ENCODE data around the gene GSE1.

GSE1 gene

DNA sequence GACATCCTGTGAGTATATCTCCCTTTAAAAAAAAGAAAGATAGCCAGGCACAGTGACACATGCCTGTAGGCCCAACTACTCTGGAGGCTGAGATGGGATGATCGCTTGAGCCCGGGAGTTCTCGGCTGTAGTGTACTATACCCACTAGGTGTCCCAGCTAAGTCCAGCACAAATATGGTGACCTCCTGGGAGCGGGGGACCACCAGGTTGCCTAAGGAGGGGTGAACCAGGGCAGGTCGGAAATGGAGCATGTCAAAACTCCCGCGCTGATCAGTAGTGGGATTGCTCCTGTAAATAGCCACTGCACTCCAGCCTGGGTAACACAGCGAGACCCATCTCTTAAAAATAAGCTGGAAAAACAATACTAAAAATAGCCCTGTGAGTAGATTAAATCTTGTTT, 46.2 kb downstream of the GSE1 start (continued):
- TF ChIP-seq, protein P1, sequence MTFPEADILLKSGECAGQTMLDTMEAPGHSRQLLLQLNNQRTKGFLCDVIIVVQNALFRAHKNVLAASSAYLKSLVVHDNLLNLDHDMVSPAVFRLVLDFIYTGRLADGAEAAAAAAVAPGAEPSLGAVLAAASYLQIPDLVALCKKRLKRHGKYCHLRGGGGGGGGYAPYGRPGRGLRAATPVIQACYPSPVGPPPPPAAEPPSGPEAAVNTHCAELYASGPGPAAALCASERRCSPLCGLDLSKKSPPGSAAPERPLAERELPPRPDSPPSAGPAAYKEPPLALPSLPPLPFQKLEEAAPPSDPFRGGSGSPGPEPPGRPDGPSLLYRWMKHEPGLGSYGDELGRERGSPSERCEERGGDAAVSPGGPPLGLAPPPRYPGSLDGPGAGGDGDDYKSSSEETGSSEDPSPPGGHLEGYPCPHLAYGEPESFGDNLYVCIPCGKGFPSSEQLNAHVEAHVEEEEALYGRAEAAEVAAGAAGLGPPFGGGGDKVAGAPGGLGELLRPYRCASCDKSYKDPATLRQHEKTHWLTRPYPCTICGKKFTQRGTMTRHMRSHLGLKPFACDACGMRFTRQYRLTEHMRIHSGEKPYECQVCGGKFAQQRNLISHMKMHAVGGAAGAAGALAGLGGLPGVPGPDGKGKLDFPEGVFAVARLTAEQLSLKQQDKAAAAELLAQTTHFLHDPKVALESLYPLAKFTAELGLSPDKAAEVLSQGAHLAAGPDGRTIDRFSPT (tag by site-specific recombination; IDR thresholded peaks at IDR 0.05), result no peak
- TF ChIP-seq SP2 (tag by site-specific recombination; IDR thresholded peaks at IDR 0.05) (no peak), ZBTB7A (tag by site-specific recombination; IDR thresholded peaks at IDR 0.05; ENCODE audit: low read depth) (no peak), ZNF514 (tag by site-specific recombination; IDR thresholded peaks at IDR 0.05) (no peak), ZNF639 (tag by site-specific recombination; IDR thresholded peaks at IDR 0.05) (no peak), ZNF174 (tag by site-specific recombination; IDR thresholded peaks at IDR 0.05) (no peak), SCRT1 (tag by site-specific recombination; IDR thresholded peaks at IDR 0.05; ENCODE audit: borderline replicate concordance) (no peak), ZNF391 (tag by site-specific recombination; IDR thresholded peaks at IDR 0.05; ENCODE audit: borderline replicate concordance, low read depth) (no peak), ZNF529 (tag by site-specific recombination; IDR thresholded peaks at IDR 0.05; ENCODE audit: insufficient replicate concordance) (no peak), ZNF701 (tag by site-specific recombination; IDR thresholded peaks at IDR 0.05) (no peak)
- TF ChIP-seq, protein P2, sequence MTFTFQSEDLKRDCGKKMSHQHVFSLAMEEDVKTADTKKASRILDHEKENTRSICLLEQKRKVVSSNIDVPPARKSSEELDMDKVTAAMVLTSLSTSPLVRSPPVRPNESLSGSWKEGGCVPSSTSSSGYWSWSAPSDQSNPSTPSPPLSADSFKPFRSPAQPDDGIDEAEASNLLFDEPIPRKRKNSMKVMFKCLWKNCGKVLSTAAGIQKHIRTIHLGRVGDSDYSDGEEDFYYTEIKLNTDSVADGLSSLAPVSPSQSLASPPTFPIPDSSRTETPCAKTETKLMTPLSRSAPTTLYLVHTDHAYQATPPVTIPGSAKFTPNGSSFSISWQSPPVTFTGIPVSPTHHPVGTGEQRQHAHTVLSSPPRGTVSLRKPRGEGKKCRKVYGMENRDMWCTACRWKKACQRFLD (tag by site-specific recombination; IDR thresholded peaks at IDR 0.05), result no peak
- TF ChIP-seq, protein P3, sequence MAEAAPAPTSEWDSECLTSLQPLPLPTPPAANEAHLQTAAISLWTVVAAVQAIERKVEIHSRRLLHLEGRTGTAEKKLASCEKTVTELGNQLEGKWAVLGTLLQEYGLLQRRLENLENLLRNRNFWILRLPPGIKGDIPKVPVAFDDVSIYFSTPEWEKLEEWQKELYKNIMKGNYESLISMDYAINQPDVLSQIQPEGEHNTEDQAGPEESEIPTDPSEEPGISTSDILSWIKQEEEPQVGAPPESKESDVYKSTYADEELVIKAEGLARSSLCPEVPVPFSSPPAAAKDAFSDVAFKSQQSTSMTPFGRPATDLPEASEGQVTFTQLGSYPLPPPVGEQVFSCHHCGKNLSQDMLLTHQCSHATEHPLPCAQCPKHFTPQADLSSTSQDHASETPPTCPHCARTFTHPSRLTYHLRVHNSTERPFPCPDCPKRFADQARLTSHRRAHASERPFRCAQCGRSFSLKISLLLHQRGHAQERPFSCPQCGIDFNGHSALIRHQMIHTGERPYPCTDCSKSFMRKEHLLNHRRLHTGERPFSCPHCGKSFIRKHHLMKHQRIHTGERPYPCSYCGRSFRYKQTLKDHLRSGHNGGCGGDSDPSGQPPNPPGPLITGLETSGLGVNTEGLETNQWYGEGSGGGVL (tag by site-specific recombination; IDR thresholded peaks at IDR 0.05), result no peak

- Histone ChIP-seq H3K27ac (ENCODE audit: extremely low read depth, low read depth, low read length) (no peak overlapping the region), H3K4me3 (ENCODE audit: low read depth, low read length) (no peak overlapping the region), H3K36me3 (ENCODE audit: control insufficient read depth in 2 of 2, insufficient read depth in 1 of 2, low read length in 2 of 2) (peaks cover 0 to 98% of the 10 kb centered on the region in 2 experiments; a peak in 2 of 3 replicates), H3K4me1 (ENCODE audit: control insufficient read depth, insufficient read depth, low read length) (no peaks in the 10 kb centered on the region), H3K9me3 (ENCODE audit: control insufficient read depth, insufficient read depth, low read depth, low read length) (no peaks in the 10 kb centered on the region)
- ChIA-PET CTCF (interaction anchor here (0.6 to 3.5 kb wide), 22 partner anchors 8 to 523 kb away, joined by 3 to 34 read pairs (median 6); no protein-coding TSS in a partner anchor), POLR2A (no interaction called here)
- TF ChIP-seq YY2 (tag by site-specific recombination; IDR thresholded peaks at IDR 0.05) (no peak), CTCF (tag by site-specific recombination; IDR thresholded peaks at IDR 0.05) (peak; percentile 86), ZIC2 (tag by site-specific recombination; IDR thresholded peaks at IDR 0.05) (peak; percentile 29; the same call in 1 of the 2 replicates)
Measured at GRCh38 chr16:85659805-85660511, 46.8 kb downstream of the GSE1 start.
